A673 (cell line): ENCODE results near the gene PPP2R5C. TPM values are rescaled to one million over a fixed set of nuclear protein-coding genes. Genes with fewer than 3 reads are reported as not detected.

Source experiments
- BruUV-seq: library from RNA; stranded (reverse); fragments of 400-500 nt; replicated peaks from 2 replicates; lab custom pipeline; 2021; lab: Mats Ljungman, UMichigan
- CTCF ChIA-PET: fragments of 300-600 bp; sonication (Branson Sonifier 250); formaldehyde crosslinking; loops from one replicate; lab custom pipeline; 2022; ENCODE audit warnings: antibody characterized with exemption; lab: Charles Lee
- POLR2A ChIA-PET: fragments of 300-600 bp; sonication (Branson Sonifier 250); formaldehyde crosslinking; loops from one replicate; lab custom pipeline; 2022; ENCODE audit warnings: antibody characterized with exemption; ENCODE audit not compliant: low non-redundant PET; lab: Charles Lee
- DNase-seq: peaks from one replicate; pipeline ENCODE4 v3.0.0-alpha.2; 2015; ENCODE audit warnings: low spot score
- H3K27ac ChIP-seq: fragments of 200-600 bp; sonication (generic); 2 replicates; pipeline ENCODE4 v1.5.1; 2016; ENCODE audit warnings: mixed run types, low read depth, mild to moderate bottlenecking, mixed read lengths, antibody characterized with exemption, low read length; ENCODE audit not compliant: poor library complexity, severe bottlenecking
- H3K27me3 ChIP-seq: fragments of 200-600 bp; sonication (generic); replicated peaks from 2 replicates; pipeline ENCODE4 v1.6.1; 2017; ENCODE audit warnings: mixed run types, low read depth, mild to moderate bottlenecking, mixed read lengths, antibody characterized with exemption, low read length; ENCODE audit not compliant: insufficient read depth, poor library complexity
- H3K36me3 ChIP-seq: fragments of 200-600 bp; sonication (generic); 2 replicates; pipeline ENCODE4 v1.6.1; 2016; ENCODE audit warnings: mixed run types, mild to moderate bottlenecking, mixed read lengths, antibody characterized with exemption, low read length; ENCODE audit not compliant: insufficient read depth, poor library complexity, severe bottlenecking
- H3K4me1 ChIP-seq: fragments of 200-600 bp; sonication (generic); 2 replicates; pipeline ENCODE4 v1.6.1; 2017; ENCODE audit warnings: mixed run types, mild to moderate bottlenecking, mixed read lengths, antibody characterized with exemption, low read length; ENCODE audit not compliant: insufficient read depth, poor library complexity, severe bottlenecking
- H3K4me3 ChIP-seq: fragments of 200-600 bp; sonication (generic); 2 replicates; pipeline ENCODE4 v1.5.1; 2016; ENCODE audit warnings: low read depth, mixed run types, mild to moderate bottlenecking, mixed read lengths, low read length; ENCODE audit not compliant: poor library complexity, severe bottlenecking
- H3K9me3 ChIP-seq: fragments of 200-600 bp; sonication (generic); 2 replicates; pipeline ENCODE4 v1.6.1; 2016; ENCODE audit warnings: mixed run types, low read depth, mild to moderate bottlenecking, mixed read lengths, antibody characterized with exemption, low read length; ENCODE audit not compliant: poor library complexity, severe bottlenecking
- EZH2 ChIP-seq: fragments of 200-600 bp; sonication (generic); IDR thresholded peaks from 2 replicates; pipeline ENCODE4 v1.6.1; 2017; ENCODE audit warnings: borderline replicate concordance, low read depth, mild to moderate bottlenecking, mixed read lengths, antibody characterized with exemption, low read length; ENCODE audit not compliant: poor library complexity, severe bottlenecking
- intact Hi-C: fragments of 100-400 bp; cut with micrococcal nuclease; formaldehyde crosslinking; loops from one replicate; pipeline ENCODE4 v1.10.0; 2022; ENCODE audit not compliant: unreplicated experiment
- total RNA-seq: library from RNA; stranded (reverse); gene quantifications from 2 replicates; pipeline ENCODE4 v1.2.3, GENCODE V29; 2021
- TF ChIP-seq, protein P1 (sequence below): fragments of 300-800, 200-600 bp; sonication (generic); conservative IDR thresholded peaks from 2 replicates; pipeline ENCODE4 v1.5.1; 2017; ENCODE audit warnings: low read depth, mild to moderate bottlenecking, antibody characterized with exemption, low read length, moderate library complexity, mixed read lengths

PPP2R5C gene
- total RNA-seq, 1 experiment from 2014 or later = 113 TPM

DNA sequence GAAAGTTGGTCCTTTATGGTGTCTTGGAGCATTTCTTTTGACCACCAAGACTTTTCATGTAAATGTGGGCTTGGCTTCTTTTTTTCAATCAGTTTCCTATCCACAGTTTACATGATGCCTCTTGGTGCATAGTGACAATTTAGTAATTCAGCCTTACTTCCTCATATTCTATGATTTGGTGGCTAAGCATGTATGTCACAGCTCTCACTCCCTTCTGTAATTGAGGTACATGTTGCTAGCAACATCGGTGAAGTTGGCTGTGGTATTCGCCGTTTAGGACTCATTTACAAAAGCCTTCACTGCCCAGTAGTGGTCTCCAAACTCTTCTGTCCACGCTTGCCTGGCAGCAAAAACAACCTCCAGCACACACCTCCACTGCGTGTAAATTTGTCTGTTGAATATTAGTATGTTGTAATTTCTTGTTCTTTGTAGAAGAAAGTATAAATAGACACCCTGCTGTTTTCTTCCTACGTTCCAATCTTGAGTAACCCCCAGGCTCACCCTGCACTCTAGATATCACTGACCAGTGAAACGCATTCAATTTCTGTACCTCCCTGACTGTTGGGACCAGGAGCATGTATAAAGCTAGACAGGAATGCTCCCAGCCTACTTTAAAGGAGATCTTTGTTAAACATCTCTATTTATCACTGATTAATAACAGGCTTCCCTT is 90.4 kb downstream of the PPP2R5C start:
- no peak overlapping the region for H3K27ac ChIP-seq
- CTCF ChIA-PET = no interaction called here

DNA sequence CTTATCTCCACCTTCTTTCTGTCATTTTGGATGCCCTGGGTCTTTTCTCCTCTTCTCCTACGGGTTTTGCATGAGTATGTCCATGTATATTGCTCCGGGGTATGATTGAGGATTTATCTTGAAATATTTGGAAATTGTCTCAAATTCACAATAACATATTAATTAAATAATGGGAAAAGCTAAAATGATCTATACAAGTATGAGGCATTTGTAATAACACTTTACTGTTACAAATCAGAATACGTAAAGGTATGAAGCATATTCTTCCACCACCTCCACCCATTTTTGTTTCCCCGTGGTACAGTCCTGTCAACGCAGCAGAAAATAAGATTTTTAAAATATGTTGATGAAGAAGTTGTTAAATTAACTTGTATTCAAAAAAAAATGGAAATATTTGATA is 91.3 kb downstream of the PPP2R5C start:
- CTCF ChIA-PET = no interaction called here

More for the DNA sequence above, 90.4 kb downstream of the PPP2R5C start:
- no peaks in the 10 kb centered on the region for H3K9me3 ChIP-seq
- no peaks in the 10 kb centered on the region for H3K27me3 ChIP-seq
- intact Hi-C loops = no loop called here
- POLR2A ChIA-PET = no interaction called here
- H3K36me3 ChIP-seq = no peaks in the 10 kb centered on the region
- BruUV-seq = no TSS peak
- no peak for DNase-seq
- no peak overlapping the region for H3K4me3 ChIP-seq
- no peaks in the 10 kb centered on the region for H3K4me1 ChIP-seq
- TF ChIP-seq EZH2 = no peak
- TF ChIP-seq, protein P1, sequence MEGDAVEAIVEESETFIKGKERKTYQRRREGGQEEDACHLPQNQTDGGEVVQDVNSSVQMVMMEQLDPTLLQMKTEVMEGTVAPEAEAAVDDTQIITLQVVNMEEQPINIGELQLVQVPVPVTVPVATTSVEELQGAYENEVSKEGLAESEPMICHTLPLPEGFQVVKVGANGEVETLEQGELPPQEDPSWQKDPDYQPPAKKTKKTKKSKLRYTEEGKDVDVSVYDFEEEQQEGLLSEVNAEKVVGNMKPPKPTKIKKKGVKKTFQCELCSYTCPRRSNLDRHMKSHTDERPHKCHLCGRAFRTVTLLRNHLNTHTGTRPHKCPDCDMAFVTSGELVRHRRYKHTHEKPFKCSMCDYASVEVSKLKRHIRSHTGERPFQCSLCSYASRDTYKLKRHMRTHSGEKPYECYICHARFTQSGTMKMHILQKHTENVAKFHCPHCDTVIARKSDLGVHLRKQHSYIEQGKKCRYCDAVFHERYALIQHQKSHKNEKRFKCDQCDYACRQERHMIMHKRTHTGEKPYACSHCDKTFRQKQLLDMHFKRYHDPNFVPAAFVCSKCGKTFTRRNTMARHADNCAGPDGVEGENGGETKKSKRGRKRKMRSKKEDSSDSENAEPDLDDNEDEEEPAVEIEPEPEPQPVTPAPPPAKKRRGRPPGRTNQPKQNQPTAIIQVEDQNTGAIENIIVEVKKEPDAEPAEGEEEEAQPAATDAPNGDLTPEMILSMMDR = no peak

DNA sequence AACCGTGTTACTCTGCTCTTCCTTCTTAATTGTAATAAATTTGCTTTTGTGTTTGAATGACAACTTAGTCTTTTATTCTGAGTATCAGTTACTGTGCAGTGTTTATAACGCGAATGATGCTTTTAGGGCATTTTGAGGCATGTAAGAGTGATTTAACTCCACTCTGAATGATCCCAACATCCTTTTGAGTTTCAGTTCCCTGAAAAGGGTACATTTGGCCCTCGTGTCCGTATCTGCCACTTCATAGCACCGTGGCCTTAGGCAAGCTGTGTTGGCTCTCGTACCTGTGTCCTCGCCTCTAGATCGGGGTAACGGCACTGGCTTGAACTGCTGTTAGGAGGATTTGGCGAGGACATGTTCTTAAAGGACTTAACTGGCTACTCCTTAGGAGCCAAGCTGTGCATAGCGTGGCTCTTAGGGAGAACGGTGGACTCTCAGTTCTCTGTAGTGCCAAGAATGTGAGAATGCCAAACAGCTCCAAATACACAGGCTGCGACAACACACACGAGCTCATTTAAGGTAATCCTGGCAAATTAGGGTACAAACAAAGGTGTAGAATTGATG is 92.0 kb downstream of the PPP2R5C start:
- TF ChIP-seq, protein P1 = no peak
- no peak for TF ChIP-seq EZH2
- Histone ChIP-seq H3K9me3 (no peaks in the 10 kb centered on the region), H3K4me3 (no peak overlapping the region), H3K27me3 (no peaks in the 10 kb centered on the region), H3K27ac (no peak overlapping the region), H3K36me3 (peaks cover 8% of the 10 kb centered on the region), H3K4me1 (no peaks in the 10 kb centered on the region)
- intact Hi-C loops = no loop called here
- no peak for DNase-seq
- no TSS peak for BruUV-seq
- CTCF ChIA-PET = no interaction called here
- POLR2A ChIA-PET = no interaction called here

More for the DNA sequence above, 91.3 kb downstream of the PPP2R5C start:
- Histone ChIP-seq H3K27me3 (no peaks in the 10 kb centered on the region), H3K27ac (no peak overlapping the region), H3K4me1 (no peaks in the 10 kb centered on the region), H3K9me3 (no peaks in the 10 kb centered on the region), H3K36me3 (peaks cover 4% of the 10 kb centered on the region), H3K4me3 (no peak overlapping the region)
- intact Hi-C loops = no loop called here
- BruUV-seq = no TSS peak
- POLR2A ChIA-PET = no interaction called here
- TF ChIP-seq EZH2 = no peak
- TF ChIP-seq, protein P1 = no peak
- no peak for DNase-seq
